HL-60 (cell line): ENCODE data around the gene FGR.

Experiments used
- DNase-seq, 2 experiments: peaks; one replicate each; pipeline ENCODE4 v3.0.0-alpha.2; 2010 to 2020; ENCODE audit warnings: low read depth in 1 of 2, low spot score in 1 of 2
- H3K27ac ChIP-seq: fragments of 250-450 bp; sonication (Bioruptor Pico); replicated peaks from 2 replicates; pipeline ENCODE4 v1.5.1; 2020; ENCODE audit warnings: mild to moderate bottlenecking, moderate library complexity
- H3K27me3 ChIP-seq: fragments of 250-450 bp; sonication (Bioruptor Pico); 2 replicates; pipeline ENCODE4 v1.5.1; 2021; ENCODE audit warnings: mild to moderate bottlenecking, moderate library complexity; ENCODE audit not compliant: insufficient read depth, poor library complexity, severe bottlenecking
- H3K4me3 ChIP-seq: replicated peaks from 2 replicates; pipeline ENCODE4 v1.5.1; 2011; ENCODE audit warnings: mild to moderate bottlenecking, control low read depth, low read length; ENCODE audit not compliant: insufficient read depth
- CTCF ChIP-seq: IDR thresholded peaks from one replicate; pipeline ENCODE4 v1.5.1; 2011; ENCODE audit warnings: low read length, control low read depth, inconsistent platforms; ENCODE audit not compliant: insufficient read depth
- GABPA ChIP-seq: IDR thresholded peaks from 2 replicates; pipeline ENCODE4 v1.6.1; 2012; ENCODE audit warnings: low read depth
- POLR2AphosphoS5 ChIP-seq: IDR thresholded peaks from 2 replicates; pipeline ENCODE4 v1.6.1; 2012; ENCODE audit warnings: low read depth
- REST ChIP-seq: IDR thresholded peaks from 2 replicates; pipeline ENCODE4 v1.6.1; 2012; ENCODE audit warnings: low read depth; ENCODE audit not compliant: insufficient replicate concordance
- SPI1 ChIP-seq: IDR thresholded peaks from 2 replicates; pipeline ENCODE4 v1.6.1; 2012; ENCODE audit warnings: low read depth, mild to moderate bottlenecking, borderline replicate concordance

Gene FGR

GRCh38 chr1:27678747-27679146 lies 43.8 kb upstream of the FGR start:
- DNase-seq = no peak
- TF ChIP-seq REST = no peak
- TF ChIP-seq CTCF = no peak
- TF ChIP-seq SPI1 = no peak
- TF ChIP-seq GABPA = no peak
- no peak for TF ChIP-seq POLR2AphosphoS5
- Histone ChIP-seq H3K27me3 (no peaks in the 10 kb centered on the region), H3K4me3 (no peak overlapping the region), H3K27ac (no peak overlapping the region)

GRCh38 chr1:27676410-27676809 lies 41.4 kb upstream of the FGR start:
- Histone ChIP-seq H3K4me3 (no peak overlapping the region), H3K27me3 (no peaks in the 10 kb centered on the region), H3K27ac (no peak overlapping the region)
- TF ChIP-seq GABPA = no peak
- TF ChIP-seq REST = no peak
- no peak for TF ChIP-seq SPI1
- TF ChIP-seq POLR2AphosphoS5 = no peak
- TF ChIP-seq CTCF = no peak
- DNase-seq = no peak

- H3K27ac ChIP-seq = no peak overlapping the region
- no peak for TF ChIP-seq REST
- TF ChIP-seq GABPA = no peak
- TF ChIP-seq POLR2AphosphoS5 = no peak
- no peak for TF ChIP-seq SPI1
- TF ChIP-seq CTCF = no peak
- peak overlapping the region; percentile 42; the same call in 1 of the 2 replicates for H3K4me3 ChIP-seq
- no peaks in the 10 kb centered on the region for H3K27me3 ChIP-seq
- DNase-seq = no peak
These were observed 37.7 kb upstream of the FGR start for GRCh38 chr1:27672750-27673112.
